H9 (cell line): ENCODE measurements around the gene ZMYND11. TPM values are rescaled to one million over a fixed set of nuclear protein-coding genes. Genes with fewer than 3 reads are reported as not detected.

Source experiments
- DNase-seq: peaks from one replicate; pipeline ENCODE4 v3.0.0-alpha.2; 2017
- H2AFZ ChIP-seq: one replicate; pipeline ENCODE4 v1.6.1; 2013; ENCODE audit warnings: mild to moderate bottlenecking, low read length, control low read depth, moderate library complexity
- H2AK5ac ChIP-seq: 2 replicates; pipeline ENCODE4 v1.6.1; 2013; ENCODE audit warnings: low read length, control low read depth, mixed read lengths; ENCODE audit not compliant: insufficient read length
- H2BK120ac ChIP-seq: one replicate; pipeline ENCODE4 v1.6.1; 2013; ENCODE audit warnings: low read depth, mild to moderate bottlenecking, low read length, control low read depth, inconsistent platforms; ENCODE audit not compliant: poor library complexity, severe bottlenecking
- H2BK12ac ChIP-seq: 2 replicates; pipeline ENCODE4 v1.6.1; 2013; ENCODE audit warnings: low read length, control low read depth, mixed read lengths, low read depth; ENCODE audit not compliant: insufficient read length
- H2BK15ac ChIP-seq: 2 replicates; pipeline ENCODE4 v1.6.1; 2013; ENCODE audit warnings: low read depth, low read length, control low read depth
- H2BK20ac ChIP-seq: one replicate; pipeline ENCODE4 v1.6.1; 2013; ENCODE audit warnings: low read depth, mild to moderate bottlenecking, low read length, control low read depth, inconsistent platforms; ENCODE audit not compliant: poor library complexity, severe bottlenecking
- H2BK5ac ChIP-seq: 2 replicates; pipeline ENCODE4 v1.6.1; 2013; ENCODE audit warnings: low read length, control low read depth, mixed read lengths; ENCODE audit not compliant: insufficient read length
- H3K14ac ChIP-seq: 2 replicates; pipeline ENCODE4 v1.6.1; 2013; ENCODE audit warnings: low read length, control low read depth; ENCODE audit not compliant: insufficient read depth
- H3K18ac ChIP-seq: 2 replicates; pipeline ENCODE4 v1.6.1; 2013; ENCODE audit warnings: low read depth, mild to moderate bottlenecking, mixed read lengths, low read length, control low read depth; ENCODE audit not compliant: insufficient read length
- H3K23ac ChIP-seq: 2 replicates; pipeline ENCODE4 v1.6.1; 2013; ENCODE audit warnings: low read length, control low read depth, mixed read lengths, low read depth; ENCODE audit not compliant: insufficient read length
- H3K23me2 ChIP-seq: 2 replicates; pipeline ENCODE4 v1.6.1; 2013; ENCODE audit warnings: low read depth, mild to moderate bottlenecking, mixed read lengths, low read length, control low read depth; ENCODE audit not compliant: insufficient read length, poor library complexity, severe bottlenecking
- H3K27ac ChIP-seq: 2 replicates; pipeline ENCODE4 v1.5.1; 2013; ENCODE audit warnings: low read length, control low read depth, mixed read lengths, low read depth; ENCODE audit not compliant: insufficient read length
- H3K27me3 ChIP-seq: 2 replicates; pipeline ENCODE4 v1.6.1; 2013; ENCODE audit warnings: low read length, control low read depth, inconsistent platforms; ENCODE audit not compliant: insufficient read depth
- H3K4ac ChIP-seq: 2 replicates; pipeline ENCODE4 v1.6.1; 2013; ENCODE audit warnings: low read depth, mild to moderate bottlenecking, control low read depth, inconsistent platforms, low read length, moderate library complexity
- H3K4me1 ChIP-seq: 2 replicates; pipeline ENCODE4 v1.6.1; 2013; ENCODE audit warnings: low read length, control low read depth, inconsistent platforms; ENCODE audit not compliant: insufficient read depth
- H3K4me2 ChIP-seq: 2 replicates; pipeline ENCODE4 v1.6.1; 2013; ENCODE audit warnings: low read length, control low read depth, mixed read lengths; ENCODE audit not compliant: insufficient read length, insufficient read depth
- H3K56ac ChIP-seq: 2 replicates; pipeline ENCODE4 v1.6.1; 2013; ENCODE audit warnings: low read depth, mild to moderate bottlenecking, mixed read lengths, low read length, control low read depth; ENCODE audit not compliant: insufficient read length
- H3K79me1 ChIP-seq: 2 replicates; pipeline ENCODE4 v1.6.1; 2013; ENCODE audit warnings: low read depth, mild to moderate bottlenecking, moderate library complexity, low read length, control low read depth, inconsistent platforms; ENCODE audit not compliant: insufficient read depth, poor library complexity, severe bottlenecking
- H3K79me2 ChIP-seq: 2 replicates; pipeline ENCODE4 v1.6.1; 2013; ENCODE audit warnings: low read length, control low read depth, inconsistent platforms; ENCODE audit not compliant: insufficient read depth
- H3K9ac ChIP-seq: 2 replicates; pipeline ENCODE4 v1.6.1; 2013; ENCODE audit warnings: low read length, control low read depth, mixed read lengths; ENCODE audit not compliant: insufficient read length; ENCODE audit errors: extremely low read depth
- H3K9me3 ChIP-seq: one replicate; pipeline ENCODE4 v1.6.1; 2013; ENCODE audit warnings: low read depth, low read length, inconsistent platforms; ENCODE audit not compliant: control insufficient read depth
- H3T11ph ChIP-seq: one replicate; pipeline ENCODE4 v1.6.1; 2013; ENCODE audit warnings: mild to moderate bottlenecking, low read length, control low read depth, inconsistent platforms
- H4K20me1 ChIP-seq: one replicate; pipeline ENCODE4 v1.6.1; 2013; ENCODE audit not compliant: control insufficient read depth, insufficient read length, insufficient read depth
- H4K5ac ChIP-seq: 2 replicates; pipeline ENCODE4 v1.6.1; 2013; ENCODE audit warnings: low read depth, mild to moderate bottlenecking, mixed read lengths, low read length, control low read depth; ENCODE audit not compliant: insufficient read length
- H4K8ac ChIP-seq: replicated peaks from 2 replicates; pipeline ENCODE4 v1.6.1; 2013; ENCODE audit warnings: low read length, control low read depth, mixed read lengths, low read depth; ENCODE audit not compliant: insufficient read length
- H4K91ac ChIP-seq: 2 replicates; pipeline ENCODE4 v1.6.1; 2013; ENCODE audit warnings: low read depth, mild to moderate bottlenecking, moderate library complexity, mixed read lengths, low read length, control low read depth; ENCODE audit not compliant: insufficient read length
- H3K27ac Mint-ChIP-seq, 3 experiments: 2 replicates in 2 of 3; 3 replicates in 1 of 3; pipeline ENCODE4 v1.8.0; 2020 to 2021; ENCODE audit warnings: mixed read lengths in 3 of 3, mild to moderate bottlenecking in 1 of 3, moderate library complexity in 1 of 3
- H3K27me3 Mint-ChIP-seq: 2 replicates; pipeline ENCODE4 v1.8.0; 2021; ENCODE audit warnings: low read depth, mild to moderate bottlenecking, moderate library complexity, mixed read lengths
- H3K36me3 Mint-ChIP-seq, 3 experiments: 2 replicates in 2 of 3; 3 replicates in 1 of 3; pipeline ENCODE4 v1.8.0; 2020 to 2021; ENCODE audit warnings: low read depth in 3 of 3, mixed read lengths in 3 of 3; ENCODE audit not compliant: insufficient read depth in 1 of 3
- H3K4me1 Mint-ChIP-seq, 2 experiments: 2 replicates each; pipeline ENCODE4 v1.8.0; 2020; ENCODE audit warnings: mixed read lengths in 2 of 2
- H3K4me3 Mint-ChIP-seq, 2 experiments: 2 replicates in 1 of 2; 3 replicates in 1 of 2; pipeline ENCODE4 v1.8.0; 2020 to 2021; ENCODE audit warnings: mild to moderate bottlenecking in 2 of 2, mixed read lengths in 2 of 2, moderate library complexity in 1 of 2
- H3K9me3 Mint-ChIP-seq, 2 experiments: 2 replicates in 1 of 2; 3 replicates in 1 of 2; pipeline ENCODE4 v1.8.0; 2020; ENCODE audit warnings: mild to moderate bottlenecking in 2 of 2, mixed read lengths in 2 of 2, moderate library complexity in 1 of 2
- CTCF ChIP-seq: fragments of 200-600 bp; sonication (generic); conservative IDR thresholded peaks from 3 replicates; pipeline ENCODE4 v1.8.0; 2021; ENCODE audit warnings: antibody characterized with exemption, mild to moderate bottlenecking
- WGBS: extraction: QIAGEN DNeasy Blood & Tissue Kit; methylation state at CpG from one replicate; pipeline ENCODE4 v1.1.7; 2013; ENCODE audit warnings: missing lambda C conversion rate, low lambda C conversion rate, mixed read lengths; ENCODE audit not compliant: insufficient read length; ENCODE audit errors: extremely low coverage; 5-methylcytosine and 5-hydroxymethylcytosine counted together
- total RNA-seq: library from RNA; stranded (reverse); gene quantifications from 2 replicates; pipeline ENCODE4 v1.2.1, GENCODE V29; 2021

Gene ZMYND11
- total RNA-seq, 1 experiment from 2014 or later = 33.7 TPM

- H2AFZ ChIP-seq = no peak overlapping the region
- H3T11ph ChIP-seq = no peak overlapping the region
- H3K27me3 ChIP-seq = no peaks in the 10 kb centered on the region
- H2BK5ac ChIP-seq = no peak overlapping the region
- H4K5ac ChIP-seq = no peak overlapping the region
- no peaks in the 10 kb centered on the region for H3K4me1 ChIP-seq
- no peak for TF ChIP-seq CTCF
- H2BK20ac ChIP-seq = no peak overlapping the region
- H3K9ac ChIP-seq = no peak overlapping the region
- H2BK15ac ChIP-seq = no peak overlapping the region
- H3K79me2 ChIP-seq = no peaks in the 10 kb centered on the region
- H3K18ac ChIP-seq = no peak overlapping the region
- no peaks in the 10 kb centered on the region for H3K79me1 ChIP-seq
- H4K8ac ChIP-seq = no peak overlapping the region
- H3K27me3 Mint-ChIP-seq = no peaks in the 10 kb centered on the region
- DNase-seq = no peak
- H3K4me2 ChIP-seq = no peak overlapping the region
- no peak overlapping the region for H3K4ac ChIP-seq
- peaks cover 0 to 10% of the 10 kb centered on the region in 2 experiments; a peak in 1 of 4 replicates for H3K4me1 Mint-ChIP-seq
- WGBS = no CpG with 5 or more reads among the region's 6 CpGs
- no peak overlapping the region for H2BK120ac ChIP-seq
- no peak overlapping the region for H3K23ac ChIP-seq
- no peak overlapping the region for H2AK5ac ChIP-seq
- no peak overlapping the region for H3K27ac ChIP-seq
- no peaks in the 10 kb centered on the region for H3K9me3 ChIP-seq
- no peak overlapping the region for H3K14ac ChIP-seq
- no peaks in the 10 kb centered on the region for H3K9me3 Mint-ChIP-seq
- no peaks in the 10 kb centered on the region for H4K20me1 ChIP-seq
- H3K23me2 ChIP-seq = no peaks in the 10 kb centered on the region
- peak overlapping the region in 1 of 3 experiments; percentile 36; a peak in 1 of 7 replicates for H3K27ac Mint-ChIP-seq
- no peak overlapping the region for H3K4me3 Mint-ChIP-seq
- no peaks in the 10 kb centered on the region for H3K36me3 Mint-ChIP-seq
- H3K56ac ChIP-seq = no peak overlapping the region
- H2BK12ac ChIP-seq = no peak overlapping the region
- H4K91ac ChIP-seq = no peak overlapping the region
Observed at GRCh38 chr10:228366-228765, 93.1 kb downstream of the ZMYND11 start.
